ENCODE data around the gene DSG2.
"Not testable (repeated sequence)": the region's sequence is repeated elsewhere in the genome, so short reads cannot be mapped to it uniquely, and the experiment has no call there.

Gene DSG2

DNA sequence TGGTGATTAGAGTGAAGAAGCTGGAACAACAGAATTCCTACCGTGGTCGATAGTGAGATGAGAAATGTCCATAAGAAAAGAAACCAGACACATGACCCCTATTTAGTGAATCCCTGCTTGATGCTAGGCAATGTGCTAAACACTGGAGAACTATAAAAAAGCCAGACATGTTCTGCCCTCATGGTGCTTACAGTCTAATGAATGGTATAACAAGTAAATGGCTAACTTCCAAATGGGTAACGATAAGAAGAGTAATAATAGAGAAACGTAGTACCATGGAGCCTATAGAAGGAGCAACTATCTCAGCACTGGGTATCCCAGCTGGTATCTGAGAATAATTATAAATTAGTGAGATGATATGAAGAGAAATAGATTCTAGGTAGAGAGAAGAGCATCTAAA is 5.0 kb downstream of the DSG2 start:
- no peak for DNase-seq

DNA sequence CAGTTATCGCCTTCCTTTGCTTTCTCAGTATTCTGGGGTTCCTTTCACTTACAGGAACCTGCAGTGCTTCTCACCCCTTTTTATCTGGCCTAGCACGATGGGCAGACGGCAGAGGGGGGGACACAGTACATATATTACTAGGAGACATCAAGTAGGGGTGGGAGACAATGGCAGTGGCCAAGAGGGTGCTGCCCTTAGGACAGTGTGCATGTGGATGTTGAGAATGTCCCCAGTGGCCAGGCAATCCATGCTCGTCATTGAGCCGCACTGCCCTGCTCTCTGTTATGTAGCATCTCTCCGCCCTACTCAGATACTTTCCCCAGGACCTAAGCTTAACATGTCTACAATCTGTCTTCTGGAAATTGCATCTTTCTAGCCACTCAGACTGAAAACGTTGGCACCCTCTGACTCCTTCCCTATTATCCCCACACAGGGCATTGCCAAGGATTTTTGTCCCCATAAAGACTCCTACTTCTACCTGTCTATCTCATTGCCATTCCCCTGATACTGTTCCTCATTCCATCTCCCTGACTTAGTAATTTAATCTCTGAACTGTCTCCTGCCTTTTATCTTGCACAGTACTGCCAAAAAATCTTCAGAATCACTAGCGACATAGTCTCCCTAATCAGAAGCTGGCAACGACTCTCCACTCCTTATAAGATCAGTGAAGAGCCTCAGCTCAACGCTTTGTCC is 6.6 kb downstream of the DSG2 start:
- no peak for DNase-seq

DNA sequence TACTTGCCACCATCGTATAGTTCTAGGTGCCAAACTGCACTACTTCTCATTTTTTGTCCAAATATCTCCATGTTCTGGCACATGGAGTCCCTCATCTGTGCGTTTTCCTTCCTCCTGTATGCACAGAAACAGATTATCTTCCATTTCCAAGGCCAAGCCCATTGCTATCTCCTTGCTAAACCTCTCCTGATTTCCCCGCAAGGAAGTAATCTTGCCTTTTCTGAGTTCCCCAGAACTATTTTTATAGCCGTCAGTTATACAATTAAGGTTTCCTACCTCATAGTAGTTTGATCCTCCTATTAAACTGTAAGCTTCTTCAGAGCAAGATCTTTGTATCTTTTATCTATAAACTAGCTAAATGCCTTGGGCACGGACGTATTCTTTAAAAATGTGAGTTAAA is 7.2 kb downstream of the DSG2 start:
- no peak for DNase-seq

DNA sequence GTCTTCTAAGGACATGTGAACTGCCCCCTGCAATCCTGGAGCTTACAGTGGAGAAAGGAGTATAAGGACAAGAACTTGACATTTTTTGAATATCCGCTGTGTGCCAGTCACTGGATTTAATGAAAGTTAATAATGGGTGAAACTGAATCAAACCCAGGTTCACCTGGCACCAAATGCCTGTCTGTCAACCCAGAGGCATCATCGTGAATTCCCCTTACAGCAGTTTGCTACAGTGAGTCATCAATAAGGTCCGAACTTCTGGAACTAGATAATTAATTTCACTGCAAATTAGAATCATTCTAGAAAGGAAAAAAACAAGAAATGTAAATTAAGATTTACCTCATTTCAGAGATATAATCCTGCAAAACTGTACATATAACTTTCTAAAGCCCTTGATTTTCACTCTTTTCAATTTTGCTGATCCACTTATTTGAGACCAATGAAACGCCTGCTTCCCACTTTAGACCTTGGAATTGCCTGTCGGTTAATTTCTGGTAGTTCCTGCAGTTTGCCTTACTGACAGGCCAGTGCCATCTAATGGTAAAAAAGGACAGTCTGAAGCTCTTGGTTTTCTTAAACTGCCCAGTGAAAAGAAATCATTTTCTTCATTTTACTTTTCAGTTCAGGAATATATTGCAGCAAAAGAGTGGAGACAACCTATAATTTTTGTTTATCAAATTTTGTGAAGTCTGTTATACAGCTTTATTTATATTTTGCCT is 8.2 kb downstream of the DSG2 start:
- no peak for DNase-seq

DNA sequence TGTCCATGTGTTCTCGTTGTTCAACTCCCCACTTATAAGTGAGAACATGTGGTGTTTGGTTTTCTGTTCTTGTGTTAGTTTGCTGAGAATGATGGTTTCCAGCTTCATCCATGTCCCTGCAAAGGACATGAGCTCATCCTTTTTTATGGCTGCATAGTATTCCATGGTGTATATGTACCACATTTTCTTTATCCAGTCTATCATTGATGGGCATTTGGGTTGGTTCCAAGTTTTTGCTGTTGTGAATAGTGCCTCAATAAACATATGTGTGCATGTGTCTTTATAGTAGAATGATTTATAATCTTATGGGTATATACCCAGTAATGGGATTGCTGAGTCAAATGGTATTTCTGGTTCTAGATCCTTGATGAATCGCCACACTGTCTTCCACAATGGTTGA is 9.1 kb downstream of the DSG2 start:
- not testable (repeated sequence) for DNase-seq

DNA sequence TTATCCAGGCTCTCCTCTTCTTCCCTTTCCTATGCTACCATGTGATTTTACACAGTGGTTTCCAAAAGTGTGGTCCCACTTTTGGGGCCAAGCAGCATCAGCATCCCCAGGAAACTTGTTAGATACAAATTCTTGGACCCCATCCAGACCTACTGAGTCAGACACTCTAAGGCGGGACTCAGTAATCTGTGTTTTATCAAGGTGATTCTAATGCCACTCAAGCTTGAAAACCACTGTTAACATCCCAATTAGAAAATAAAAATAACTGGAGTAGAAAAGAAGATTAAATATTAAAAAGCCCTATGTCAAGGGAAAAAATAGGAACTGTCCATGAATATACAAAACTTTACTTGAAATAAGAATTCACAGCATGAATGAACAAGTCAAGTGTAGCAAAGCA is 10.8 kb downstream of the DSG2 start:
- DNase-seq, result no peak

DNA sequence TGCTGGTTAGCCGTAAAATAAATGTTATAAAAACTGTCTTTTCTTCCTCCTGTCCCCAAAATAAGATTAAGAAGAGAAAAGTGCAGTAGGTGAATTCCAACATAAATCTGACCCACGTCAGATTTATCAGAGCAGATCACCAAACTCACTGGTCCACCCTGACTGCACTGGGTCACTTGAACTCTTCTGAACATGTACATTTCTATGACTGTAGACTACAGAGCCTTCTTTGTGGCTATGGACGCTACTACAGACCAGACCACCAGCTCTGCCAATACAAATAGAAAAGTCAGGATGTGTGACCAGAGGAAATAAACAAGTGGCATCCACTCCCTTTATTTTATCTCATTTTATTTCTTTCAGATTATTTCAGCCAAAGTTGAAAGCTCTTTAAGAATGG is 11.6 kb downstream of the DSG2 start:
- no peak for DNase-seq

DNA sequence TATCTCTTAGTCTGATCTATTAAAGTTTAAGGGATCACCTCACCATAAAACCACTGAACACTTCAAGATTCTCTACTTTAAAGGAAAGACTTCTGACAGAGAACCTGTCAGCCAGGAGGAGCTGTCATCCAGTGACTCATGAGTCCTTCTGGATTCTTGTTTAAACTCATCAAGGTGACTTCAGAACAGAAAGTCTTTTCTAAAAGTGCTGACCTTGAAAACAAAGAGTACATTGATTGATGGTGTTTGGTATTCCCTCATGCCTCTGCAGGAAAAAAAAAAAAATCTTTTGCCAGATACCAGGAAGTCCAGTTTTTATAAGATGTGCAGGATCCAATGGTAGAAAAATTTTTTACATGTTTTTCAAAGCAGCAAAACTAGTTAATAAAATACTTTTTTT is 12.3 kb downstream of the DSG2 start:
- no peak for DNase-seq

DNA sequence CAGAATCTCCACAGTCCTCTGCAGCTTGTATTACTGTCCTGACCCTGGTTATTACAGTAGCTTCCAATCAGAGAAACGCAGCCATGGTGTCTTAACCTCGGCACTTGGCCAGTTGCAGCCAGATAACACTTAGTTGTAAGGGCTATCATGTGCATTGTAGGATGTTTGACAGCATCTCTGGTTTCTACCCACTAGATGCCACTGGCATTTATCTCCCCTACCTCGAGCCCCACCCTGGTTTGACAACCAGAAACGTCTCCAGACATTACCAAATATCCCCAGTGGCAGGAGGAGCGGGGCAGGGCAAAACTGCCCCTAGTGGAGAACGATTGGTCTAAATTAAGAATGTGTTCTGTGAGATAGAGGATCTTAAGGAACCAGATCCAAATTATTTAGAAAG is 13.1 kb downstream of the DSG2 start:
- DNase-seq, result no peak

DNA sequence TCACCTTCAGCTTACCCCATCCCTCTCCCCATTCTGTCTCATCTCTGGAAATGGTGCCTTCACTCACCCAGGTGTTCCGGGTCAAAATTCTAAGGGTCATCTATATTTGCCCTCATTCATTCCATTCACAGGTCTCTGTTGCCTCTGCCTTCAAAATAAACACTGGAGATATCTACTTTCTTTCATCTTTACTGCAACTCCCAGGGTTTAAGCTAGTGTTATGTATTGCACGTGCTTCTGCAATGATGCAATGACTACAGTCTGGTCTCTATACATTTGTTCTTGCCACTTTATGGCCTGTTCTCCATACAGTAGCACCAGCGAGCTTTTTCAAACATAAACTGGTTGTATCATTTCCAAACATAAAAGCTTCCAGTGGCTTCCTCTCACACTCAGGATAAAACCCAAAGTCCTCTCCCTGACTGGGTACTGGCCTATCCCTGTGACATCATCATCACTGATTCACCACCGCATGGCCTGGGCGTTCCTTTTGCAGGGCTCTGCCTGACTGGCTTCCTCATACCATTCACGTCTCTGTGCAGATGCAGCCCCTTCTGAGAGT is 14.3 kb downstream of the DSG2 start:
- DNase-seq, result no peak

DNA sequence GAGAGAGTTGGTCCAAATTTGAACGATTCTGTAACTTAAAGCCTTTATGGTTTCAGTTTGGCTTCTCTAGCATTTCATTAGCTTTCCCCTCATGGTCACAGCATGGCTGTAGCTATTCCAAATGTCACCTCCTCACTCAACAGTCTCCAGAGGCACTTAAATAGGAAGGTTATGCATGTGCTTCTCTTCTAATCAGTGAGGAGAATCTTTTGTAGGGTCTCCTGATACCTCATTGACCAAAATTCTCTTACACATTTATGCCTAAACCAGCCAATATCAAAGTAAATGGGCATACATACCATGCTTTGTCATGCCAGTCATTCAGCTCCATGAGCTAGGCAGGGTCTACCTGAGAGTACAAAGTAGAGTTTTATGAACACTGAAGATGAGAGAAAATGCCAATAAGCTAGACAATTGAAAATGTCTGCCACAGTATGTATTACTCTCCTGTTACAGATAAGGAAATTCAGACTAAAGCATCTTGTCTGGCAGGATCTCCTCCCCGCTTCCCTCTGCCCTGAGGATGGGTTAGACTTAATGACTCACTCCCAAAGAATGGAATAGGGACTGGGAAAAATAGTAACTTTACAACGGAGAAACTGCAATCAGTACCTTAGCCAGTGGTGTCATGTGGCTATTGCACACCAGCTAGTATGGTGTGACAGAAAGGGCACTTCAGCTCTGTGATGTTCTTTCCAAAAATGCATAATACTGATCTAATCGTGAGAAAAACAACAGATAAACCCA is 15.4 kb downstream of the DSG2 start:
- DNase-seq, result no peak

DNA sequence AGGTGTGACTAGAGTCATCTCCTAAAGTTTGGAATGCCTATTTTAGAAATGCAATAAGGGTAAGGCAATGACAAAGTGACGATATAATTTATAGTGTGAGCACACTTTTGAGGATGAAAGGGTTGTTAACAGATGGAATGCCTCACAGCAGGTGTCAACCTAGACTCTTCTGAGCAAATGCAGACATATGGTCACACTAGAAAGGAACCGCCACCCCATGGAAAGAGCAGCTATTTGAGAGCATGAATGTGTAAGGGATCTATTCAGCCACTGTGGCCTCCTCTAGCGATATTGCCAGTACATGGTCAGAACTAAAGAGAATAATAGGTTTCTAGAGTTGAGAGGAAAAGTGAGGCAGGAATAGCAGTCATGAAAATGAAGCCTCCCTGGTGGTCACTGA is 18.5 kb downstream of the DSG2 start:
- DNase-seq, result no peak

DNA sequence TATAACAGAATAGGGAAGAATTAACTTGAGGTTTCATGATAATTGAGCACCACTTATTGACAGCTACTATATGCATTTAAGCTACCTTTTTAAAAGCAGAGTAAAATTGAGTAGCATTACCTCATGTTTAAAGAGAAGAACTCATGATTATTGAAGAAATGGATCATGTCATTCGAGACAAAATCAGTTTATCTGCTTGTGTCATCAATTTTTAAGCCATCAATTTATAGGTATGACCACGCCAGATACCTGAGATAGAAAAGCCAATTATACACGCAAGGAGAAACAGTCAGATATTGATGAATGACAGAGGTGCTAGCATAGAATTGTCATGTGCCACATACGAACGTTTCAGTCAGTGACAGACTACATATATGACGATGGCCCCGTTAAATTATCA is 28.4 kb downstream of the DSG2 start:
- no peak for DNase-seq

DNA sequence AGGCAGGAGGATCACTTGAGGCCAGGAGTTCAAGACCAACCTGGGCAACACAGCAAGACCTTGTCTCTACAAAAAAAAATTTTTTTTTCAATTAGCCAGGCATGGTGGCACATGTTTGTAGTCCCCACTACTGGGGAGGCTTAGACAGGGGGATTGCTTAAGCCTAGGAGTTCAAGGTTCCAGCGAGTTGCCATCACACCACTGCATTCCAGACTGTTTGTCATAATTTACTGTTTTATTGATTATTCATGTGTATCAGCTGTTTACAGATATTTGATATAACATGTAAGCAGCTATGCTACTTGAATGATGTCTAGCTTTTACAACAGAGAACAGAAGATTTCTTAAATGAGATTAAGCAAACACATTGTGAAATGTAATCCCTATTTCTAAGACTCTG is 35.3 kb downstream of the DSG2 start:
- no peak for DNase-seq

DNA sequence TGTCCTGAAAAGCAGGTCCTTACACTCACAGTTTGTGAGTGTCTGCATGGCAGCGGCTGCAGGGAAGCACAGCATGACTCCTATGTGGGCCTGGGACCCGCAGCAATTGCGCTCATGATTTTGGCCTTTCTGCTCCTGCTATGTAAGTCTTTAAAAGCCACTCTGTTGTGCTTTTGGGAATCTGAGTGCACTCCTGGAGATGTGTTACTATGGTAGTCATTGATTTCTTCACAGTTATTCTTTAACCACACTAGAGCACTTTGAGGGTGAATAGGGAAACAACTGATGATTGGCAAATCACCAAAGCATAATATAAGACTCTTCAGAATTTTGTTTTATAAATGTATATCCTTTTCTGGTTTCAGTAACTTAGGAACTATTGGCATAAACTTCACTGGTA is 40.9 kb downstream of the DSG2 start:
- no peak for DNase-seq

DNA sequence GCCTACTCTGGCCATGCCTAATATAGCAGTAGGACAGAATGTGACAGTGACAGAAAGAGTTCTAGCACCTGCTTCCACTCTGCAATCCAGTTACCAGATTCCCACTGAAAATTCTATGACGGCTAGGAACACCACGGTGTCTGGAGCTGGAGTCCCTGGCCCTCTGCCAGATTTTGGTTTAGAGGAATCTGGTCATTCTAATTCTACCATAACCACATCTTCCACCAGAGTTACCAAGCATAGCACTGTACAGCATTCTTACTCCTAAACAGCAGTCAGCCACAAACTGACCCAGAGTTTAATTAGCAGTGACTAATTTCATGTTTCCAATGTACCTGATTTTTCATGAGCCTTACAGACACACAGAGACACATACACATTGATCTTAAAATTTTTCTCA is 48.5 kb downstream of the DSG2 start:
- DNase-seq, result no peak

DNA sequence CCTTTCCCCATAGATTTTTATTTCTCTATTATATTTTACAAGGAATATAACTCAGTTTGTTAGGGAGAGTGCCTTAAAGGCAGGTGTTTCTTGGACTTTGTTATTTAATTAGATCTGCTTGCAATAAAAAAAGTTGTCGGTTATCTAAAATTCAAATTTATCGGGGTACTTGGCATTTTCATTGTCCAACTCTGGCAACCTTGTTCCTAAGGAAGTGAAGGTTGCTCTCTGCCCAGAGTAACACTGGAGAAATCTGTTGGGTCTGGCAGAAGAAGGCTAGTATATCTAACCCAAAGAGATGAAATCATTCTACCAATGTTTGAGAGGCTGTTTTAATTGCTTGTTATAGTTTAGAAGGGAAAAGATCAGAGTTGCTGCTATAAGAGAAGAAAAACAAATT is 50.9 kb downstream of the DSG2 start:
- no peak for DNase-seq

DNA sequence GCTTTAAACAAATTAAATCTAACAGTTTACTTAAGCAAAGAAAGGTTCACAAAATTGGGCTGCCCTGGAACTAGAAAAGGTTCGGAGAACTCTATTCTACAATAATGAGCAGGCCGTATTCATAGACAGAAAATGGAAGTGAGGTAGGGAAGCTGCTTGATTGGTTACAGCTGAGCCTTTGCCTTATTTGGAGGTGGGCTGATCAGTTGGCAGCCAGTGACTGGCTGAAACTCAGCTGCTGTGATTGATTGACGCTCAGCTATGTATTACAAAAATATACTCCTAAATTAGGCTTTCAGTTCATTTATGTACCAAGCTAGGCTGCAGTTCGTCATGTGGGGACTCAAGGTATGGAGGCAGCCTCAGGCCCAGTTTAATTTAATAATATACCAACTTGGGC is 51.4 kb downstream of the DSG2 start:
- DNase-seq, result no peak

DNA sequence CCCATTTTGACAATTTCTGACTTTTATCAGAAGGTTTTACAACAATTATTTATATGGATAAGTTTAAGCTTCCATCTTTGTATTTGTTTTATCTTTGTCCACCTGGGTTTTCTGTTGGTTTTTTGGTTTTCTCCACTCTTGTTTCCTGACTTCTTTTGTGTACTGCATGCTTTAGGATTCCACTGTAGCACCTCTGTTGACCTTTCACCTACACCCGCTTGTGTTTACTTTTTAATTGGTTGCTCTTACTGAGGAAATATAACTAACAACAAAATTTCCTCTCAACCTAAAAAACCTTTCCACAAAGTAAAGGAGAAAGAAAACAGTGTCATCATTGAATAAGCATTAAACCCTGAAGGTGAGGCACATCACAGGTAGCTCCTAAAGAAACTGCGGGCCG is 53.9 kb downstream of the DSG2 start:
- no peak for DNase-seq

DNA sequence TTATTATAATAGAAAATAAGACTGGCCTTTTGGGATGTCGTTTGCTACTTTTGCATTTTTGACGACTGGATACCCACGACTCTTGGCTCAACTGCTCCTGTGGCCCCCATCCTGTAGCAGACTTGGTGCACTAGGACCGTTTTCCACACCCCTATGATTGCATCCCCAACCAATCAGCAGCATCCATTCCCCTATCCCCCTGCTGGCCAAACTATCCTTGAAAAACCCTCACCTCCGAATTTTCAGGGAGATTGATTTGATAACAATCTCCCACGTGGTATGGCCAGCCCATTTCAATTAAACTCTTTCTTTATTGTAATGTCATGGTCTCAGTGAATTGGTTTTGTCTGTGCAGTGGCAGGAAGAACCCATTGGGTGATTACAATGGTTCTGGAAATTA is 55.8 kb downstream of the DSG2 start:
- no peak for DNase-seq

DNA sequence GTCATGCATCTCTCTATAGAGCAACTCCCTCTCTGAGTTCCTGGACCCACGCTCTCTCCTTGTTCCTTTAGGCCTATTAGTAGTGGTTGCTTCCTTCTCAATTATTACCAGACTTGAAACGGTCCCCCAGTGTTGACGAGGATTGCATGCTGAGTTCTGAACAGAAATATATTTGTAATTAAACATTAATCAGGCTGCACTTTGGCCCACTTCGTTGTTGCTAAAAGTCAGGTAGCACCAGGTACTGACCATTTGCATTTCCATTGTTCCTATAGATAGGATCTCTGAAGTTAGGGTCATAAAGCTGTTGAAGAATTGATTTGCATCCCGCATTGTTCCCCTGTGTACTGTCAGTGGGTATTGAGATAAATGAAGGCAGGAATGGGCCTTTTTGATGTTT is 56.8 kb downstream of the DSG2 start:
- DNase-seq, result no peak

DNA sequence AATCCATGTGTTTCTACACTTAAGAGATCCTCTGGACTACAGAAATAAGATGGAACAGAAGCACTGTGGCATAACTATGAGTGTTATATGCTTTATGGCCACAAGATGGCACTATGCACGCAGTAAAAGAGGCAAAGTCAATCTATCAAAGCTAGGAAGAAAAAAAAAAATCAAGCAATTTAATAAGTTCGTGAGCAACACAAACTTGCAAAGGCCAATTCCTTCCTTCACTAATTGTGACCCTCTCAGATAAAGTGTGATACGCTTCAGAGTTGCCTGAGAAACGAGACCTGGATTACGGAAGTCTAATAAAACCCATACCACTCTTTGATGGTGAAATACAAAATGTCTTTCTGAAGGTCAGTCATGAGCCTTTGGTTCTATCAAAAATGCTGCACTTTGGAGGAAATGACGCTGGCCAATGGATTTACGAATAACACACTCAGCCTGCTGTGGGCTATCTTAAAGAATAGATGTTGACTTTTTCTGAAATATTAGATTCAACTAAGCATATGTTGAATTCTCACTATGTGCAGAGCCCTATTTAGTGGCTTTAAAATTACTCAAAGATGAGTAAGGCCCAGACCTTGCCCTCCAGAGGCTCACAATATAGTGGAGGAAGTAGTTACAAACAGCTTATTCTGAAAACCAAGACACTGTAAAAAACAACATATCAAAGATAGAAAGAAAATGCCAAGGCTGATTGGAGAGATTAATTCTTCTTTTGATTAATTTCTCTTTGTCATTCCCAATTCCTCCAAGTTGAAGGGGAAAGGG is 58.2 kb downstream of the DSG2 start:
- no peak for DNase-seq

DNA sequence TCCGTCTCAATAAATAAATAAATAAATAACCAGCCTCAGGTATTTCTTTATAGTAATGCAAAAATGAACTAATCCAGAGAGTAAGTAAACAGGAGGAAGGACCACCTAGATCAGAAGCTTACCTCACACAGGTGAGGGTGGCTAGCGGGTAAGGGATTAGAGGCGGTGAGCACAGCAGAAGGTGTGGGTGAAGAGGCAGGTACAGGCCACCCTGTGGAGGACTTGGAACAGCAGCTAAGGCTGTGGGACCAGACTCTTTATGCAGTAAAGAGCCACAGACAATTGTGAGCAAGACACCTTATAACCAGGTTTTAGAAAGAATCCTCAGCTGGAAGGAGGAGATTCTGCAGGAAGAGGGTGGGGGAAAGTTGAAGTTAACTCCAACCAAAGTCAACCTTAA is 59.5 kb downstream of the DSG2 start:
- DNase-seq, result no peak

Data from NCI-H1417 treated with DMSO at 0.1 percent for 48 hours (cell line).